Spleen (tissue), 11 donors: Measurements from ENCODE around the gene NRG4. TPM values are rescaled to one million over a fixed set of nuclear protein-coding genes. Genes with fewer than 3 reads are reported as not detected.
"Not testable (repeated sequence)": the region's sequence is repeated elsewhere in the genome, so short reads cannot be mapped to it uniquely, and the experiment has no call there.

ENCODE experiments used
- DNase-seq: peaks from one replicate; pipeline ENCODE4 v3.0.0-alpha.2; 2020
- H3K27ac ChIP-seq, 8 donors: fragments of 200-600 bp; sonication (generic) in 7 of 8; 1 replicate in 4 of 8; 2 replicates in 4 of 8; pipeline versions ENCODE4 v1.5.0 to v1.8.0; 2016 to 2021; ENCODE audit warnings: inconsistent platforms in 4 of 8, mild to moderate bottlenecking in 4 of 8, moderate library complexity in 1 of 8
- H3K27me3 ChIP-seq, 7 donors: fragments of 200-600 bp; sonication (generic) in 6 of 7; replicated peaks in 1 of 7; 1 replicate in 4 of 7; 2 replicates in 3 of 7; pipeline versions ENCODE4 v1.5.0 to v1.8.0; 2016 to 2021; ENCODE audit warnings: inconsistent platforms in 3 of 7, mild to moderate bottlenecking in 1 of 7
- H3K36me3 ChIP-seq, 6 donors: fragments of 200-600 bp; sonication (generic) in 5 of 6; 1 replicate in 4 of 6; 2 replicates in 2 of 6; pipeline versions ENCODE4 v1.5.0 to v1.8.0; 2016 to 2021; ENCODE audit warnings: inconsistent platforms in 2 of 6
- H3K4me1 ChIP-seq, 6 donors: fragments of 200-600 bp; sonication (generic) in 5 of 6; 1 replicate in 3 of 6; 2 replicates in 3 of 6; pipeline versions ENCODE4 v1.5.0 to v1.8.0; 2016 to 2021; ENCODE audit warnings: inconsistent platforms in 3 of 6
- H3K4me3 ChIP-seq, 8 donors: fragments of 200-600 bp; sonication (generic) in 7 of 8; 1 replicate in 4 of 8; 2 replicates in 4 of 8; pipeline versions ENCODE4 v1.5.0 to v1.8.0; 2016 to 2021; ENCODE audit warnings: inconsistent platforms in 4 of 8, mild to moderate bottlenecking in 4 of 8, moderate library complexity in 2 of 8
- H3K9me3 ChIP-seq, 8 donors: fragments of 200-600 bp; sonication (generic) in 7 of 8; 1 replicate in 4 of 8; 2 replicates in 4 of 8; pipeline versions ENCODE4 v1.5.0 to v1.8.0; 2016 to 2021; ENCODE audit warnings: inconsistent platforms in 4 of 8
- CTCF ChIP-seq, 11 experiments: fragments of 200-600 bp in 7 of 11; fragments of 450-650 bp in 4 of 11; sonication (generic) in 4 of 11; IDR thresholded peaks in 8 of 11; conservative IDR thresholded peaks in 3 of 11; 1 replicate in 7 of 11; 2 replicates in 4 of 11; pipeline versions ENCODE4 v1.4.0 to v1.8.0; 2016 to 2021; ENCODE audit warnings: antibody characterized with exemption in 11 of 11, inconsistent platforms in 4 of 11, mild to moderate bottlenecking in 1 of 11
- POLR2A ChIP-seq, 3 donors: fragments of 450-650 bp; IDR thresholded peaks; one replicate each; pipeline ENCODE4 v1.5.1; 2017; ENCODE audit warnings: antibody characterized with exemption in 3 of 3, mild to moderate bottlenecking in 1 of 3
- POLR2AphosphoS5 ChIP-seq, 3 donors: sonication (generic); formaldehyde crosslinking; IDR thresholded peaks; one replicate each; pipeline ENCODE4 v1.5.1; 2017; ENCODE audit warnings: antibody characterized with exemption in 3 of 3
- WGBS, 5 donors: extraction: QIAGEN DNeasy Blood & Tissue Kit in 3 of 5; methylation state at CpG; one replicate each; pipeline versions ENCODE4 v1.1.5 to v1.1.7; 2013 to 2018; 5-methylcytosine and 5-hydroxymethylcytosine counted together
- intact Hi-C: fragments of 100-400 bp; cut with DNase I; formaldehyde crosslinking; loops from one replicate; pipeline ENCODE4 v1.15.0; 2023; ENCODE audit warnings: low total_unique reads
- polyA plus RNA-seq, 3 donors: library from polyadenylated mRNA; stranded (reverse); fragments of 200-250 nt; gene quantifications; one replicate each; pipeline ENCODE4 v1.2.1, GENCODE V29; 2013
- total RNA-seq, 7 donors: library from RNA; depleted of rRNA in 3 of 7; stranded (reverse); fragments of >200 nt in 3 of 7; fragmentation: NEBNext Ultra II Directional in 4 of 7; extraction: Animal tissue kit (Norgen Biotek cat#: 25700) in 4 of 7; gene quantifications; one replicate each; pipeline versions ENCODE4 v1.1.0 to v1.2.1, GENCODE V29; 2016 to 2021
- donor health status: healthy with polysubstance abuse.
- donor health status: DM: no; HTN: no; CAD: no; lungs with moderate emphysema.
- donor health status: DM: no; HTN: no; CAD: no.
- donor health status: Bipolar disorder and iron deficiency.
- donor health status: healthy.
- donor health status: DM: no; HTN: no; CAD: no.
- donor health status: DM: yes; HTN: yes; CAD: no.

Gene NRG4
- total and polyA plus RNA-seq, 10 donors = 0.09 to 0.76 (median 0.42) TPM; not detected in 5

GRCh38 chr15:75985971-75986370 lies 26.3 kb downstream of the NRG4 start:
- Histone ChIP-seq H3K9me3 (no peaks in the 10 kb centered on the region), H3K36me3 (no peaks in the 10 kb centered on the region), H3K27ac (no peak overlapping the region), H3K4me3 (no peak overlapping the region), H3K27me3 (no peaks in the 10 kb centered on the region), H3K4me1 (no peaks in the 10 kb centered on the region)
- DNase-seq = no peak
- 44 to 74% (median 52%) methylated on average over 1 of the region's 1 CpG for WGBS, 5 donors
- TF ChIP-seq POLR2A (IDR thresholded peaks at IDR 0.05) = no peak
- intact Hi-C loops = no loop called here

- H3K27ac ChIP-seq, H3K4me3 ChIP-seq, H3K27me3 ChIP-seq, H3K36me3 ChIP-seq, DNase-seq, H3K9me3 ChIP-seq, H3K4me1 ChIP-seq, intact Hi-C loops: not testable (repeated sequence)
- 85 to 91% (median 89%) methylated on average over 3 of the region's 3 CpGs for WGBS, 5 donors
Measured at GRCh38 chr15:75984706-75985105, 27.5 kb downstream of the NRG4 start.

GRCh38 chr15:75982468-75982867 lies 29.8 kb downstream of the NRG4 start:
- H3K27ac ChIP-seq = no peak overlapping the region
- H3K36me3 ChIP-seq = no peaks in the 10 kb centered on the region
- peaks cover 0 to 1% (median 0%) of the 10 kb centered on the region in 7 donors for H3K27me3 ChIP-seq
- no peak for TF ChIP-seq POLR2AphosphoS5 (IDR thresholded peaks at IDR 0.05)
- TF ChIP-seq CTCF (IDR thresholded peaks at IDR 0.05 in 8 of 11, conservative IDR thresholded peaks at IDR 0.05 in 3 of 11) = no peak
- no peak for TF ChIP-seq POLR2A (IDR thresholded peaks at IDR 0.05)
- no peaks in the 10 kb centered on the region for H3K4me1 ChIP-seq
- DNase-seq = no peak
- intact Hi-C loops = no loop called here
- H3K4me3 ChIP-seq = no peak overlapping the region
- no peaks in the 10 kb centered on the region for H3K9me3 ChIP-seq
- 74 to 92% (median 91%) methylated on average over 2 of the region's 2 CpGs for WGBS, 5 donors

GRCh38 chr15:75981149-75981815 lies 30.9 kb downstream of the NRG4 start:
- TF ChIP-seq CTCF (IDR thresholded peaks at IDR 0.05 in 8 of 11, conservative IDR thresholded peaks at IDR 0.05 in 3 of 11) (no peak), POLR2A (IDR thresholded peaks at IDR 0.05) (no peak), POLR2AphosphoS5 (IDR thresholded peaks at IDR 0.05) (no peak)
- intact Hi-C loops = no loop called here
- Histone ChIP-seq H3K27me3 (peaks cover 0 to 13% (median 0%) of the 10 kb centered on the region in 7 donors), H3K9me3 (no peaks in the 10 kb centered on the region), H3K27ac (no peak overlapping the region), H3K4me1 (no peaks in the 10 kb centered on the region), H3K36me3 (no peaks in the 10 kb centered on the region), H3K4me3 (no peak overlapping the region)
- DNase-seq = no peak
- 59 to 80% (median 68%) methylated on average over 2 of the region's 2 CpGs for WGBS, 5 donors

GRCh38 chr15:75976766-75977165 lies 35.5 kb downstream of the NRG4 start:
- H3K4me3 ChIP-seq, DNase-seq, H3K36me3 ChIP-seq, H3K9me3 ChIP-seq, H3K4me1 ChIP-seq, H3K27ac ChIP-seq, intact Hi-C loops: not testable (repeated sequence)
- H3K27me3 ChIP-seq = peaks cover 0 to 14% (median 0%) of the 10 kb centered on the region in 7 donors
- 81 to 100% (median 92%) methylated on average over 2 to 3 of the region's 3 CpGs for WGBS, 5 donors

GRCh38 chr15:75966073-75966472 lies 46.2 kb downstream of the NRG4 start:
- no peak overlapping the region for H3K27ac ChIP-seq
- TF ChIP-seq CTCF (IDR thresholded peaks at IDR 0.05 in 8 of 11, conservative IDR thresholded peaks at IDR 0.05 in 3 of 11) (no peak), POLR2A (IDR thresholded peaks at IDR 0.05) (no peak), POLR2AphosphoS5 (IDR thresholded peaks at IDR 0.05) (no peak)
- peaks cover 0 to 6% (median 0%) of the 10 kb centered on the region in 8 donors for H3K9me3 ChIP-seq
- WGBS, 5 donors = 31 to 70% (median 55%) methylated on average over 2 of the region's 2 CpGs
- intact Hi-C loops = no loop called here
- no peak overlapping the region for H3K4me3 ChIP-seq
- H3K27me3 ChIP-seq = no peaks in the 10 kb centered on the region
- no peaks in the 10 kb centered on the region for H3K36me3 ChIP-seq
- no peak for DNase-seq
- no peaks in the 10 kb centered on the region for H3K4me1 ChIP-seq
